GM18508 (cell line): Measurements from ENCODE around the gene SHISA9.

ENCODE experiments used
- ATAC-seq: cut with Tn5 transposase; IDR thresholded peaks from one replicate; pipeline ENCODE4 v1.9.1; 2021; ENCODE audit warnings: moderate number of reproducible peaks; ENCODE audit not compliant: insufficient read depth, unreplicated experiment

SHISA9 gene

DNA sequence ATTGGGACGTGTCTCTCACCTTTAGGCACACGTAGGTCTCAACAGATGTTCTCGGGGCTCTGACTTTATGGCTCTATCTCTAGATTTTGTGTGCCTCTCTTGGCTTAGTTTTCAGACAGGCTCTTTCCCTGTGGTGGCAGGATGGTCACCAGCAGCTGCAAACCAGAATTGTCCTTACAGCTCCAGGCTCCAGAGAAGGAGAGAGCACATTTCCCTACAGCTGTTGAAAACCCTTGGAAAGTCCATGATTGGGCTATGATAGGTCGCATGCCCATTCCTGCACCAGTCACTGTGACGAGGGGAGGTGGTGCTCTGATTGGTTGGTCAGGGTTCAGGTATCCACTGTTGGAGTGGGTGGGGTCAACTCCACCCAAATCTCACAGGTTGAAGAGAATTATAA lies 41.5 kb downstream of the SHISA9 start:
- no peak for ATAC-seq

DNA sequence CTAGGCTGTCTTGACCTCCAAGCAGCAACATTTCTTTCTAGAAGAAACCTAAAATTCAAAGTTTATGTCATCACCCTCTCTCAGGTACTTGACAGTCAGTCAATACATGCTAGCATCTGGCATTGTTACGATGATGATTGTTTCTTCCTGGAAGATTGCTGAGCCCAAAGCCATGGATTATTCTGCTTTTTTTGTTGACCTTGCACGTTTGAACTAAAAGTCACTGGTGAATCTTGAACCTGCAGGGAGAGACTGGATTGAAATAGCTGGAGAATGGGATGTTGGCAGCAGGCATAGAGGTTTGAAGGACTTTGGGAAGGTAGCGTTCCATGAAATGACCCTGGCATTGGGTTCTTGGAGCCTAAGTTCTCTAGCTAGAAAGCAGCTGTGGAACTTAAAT lies 42.9 kb downstream of the SHISA9 start:
- ATAC-seq: no peak

DNA sequence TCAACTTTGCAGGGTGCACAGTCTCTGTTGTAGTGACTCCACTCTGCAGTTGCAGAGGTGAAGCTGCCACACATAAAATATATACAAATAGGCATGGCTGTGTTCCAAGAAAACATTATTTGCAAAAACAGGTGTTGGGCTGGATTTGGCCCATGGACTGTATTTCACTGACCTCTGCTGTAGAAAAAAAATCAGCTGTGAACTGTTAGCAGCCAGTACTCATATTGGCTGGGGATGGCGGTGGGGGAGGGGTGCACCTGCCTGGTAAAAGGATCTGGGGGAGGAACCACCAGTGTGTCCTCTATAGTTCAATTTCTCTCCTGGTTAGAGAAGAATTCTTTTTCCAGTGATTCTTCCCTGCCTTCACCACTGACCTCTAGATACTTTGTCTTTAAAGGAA lies 50.0 kb downstream of the SHISA9 start:
- ATAC-seq: no peak

DNA sequence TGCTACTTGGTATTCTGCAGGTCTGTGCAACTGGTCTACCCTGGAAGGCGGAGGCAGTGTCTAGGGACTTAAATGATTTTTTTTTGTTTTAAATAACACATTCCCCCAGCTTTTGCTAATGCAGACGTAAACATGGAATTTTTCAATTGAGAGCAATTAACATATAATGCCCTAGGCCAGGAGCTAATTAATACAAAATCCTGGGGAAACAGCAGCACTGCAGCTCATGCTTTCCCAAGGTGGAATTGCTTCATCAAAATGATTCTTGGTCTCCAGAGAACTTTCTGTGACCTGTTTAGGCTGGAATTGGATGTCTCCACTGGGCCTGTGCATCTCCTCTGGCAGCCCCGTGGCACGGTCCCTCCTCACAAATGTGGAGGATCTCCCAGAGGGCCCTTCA lies 50.6 kb downstream of the SHISA9 start:
- no peak for ATAC-seq

- ATAC-seq: no peak
These were observed 57.0 kb downstream of the SHISA9 start for GRCh38 chr16:12958366-12958765.

- ATAC-seq: no peak
These were observed 57.7 kb downstream of the SHISA9 start for GRCh38 chr16:12959072-12959471.

DNA sequence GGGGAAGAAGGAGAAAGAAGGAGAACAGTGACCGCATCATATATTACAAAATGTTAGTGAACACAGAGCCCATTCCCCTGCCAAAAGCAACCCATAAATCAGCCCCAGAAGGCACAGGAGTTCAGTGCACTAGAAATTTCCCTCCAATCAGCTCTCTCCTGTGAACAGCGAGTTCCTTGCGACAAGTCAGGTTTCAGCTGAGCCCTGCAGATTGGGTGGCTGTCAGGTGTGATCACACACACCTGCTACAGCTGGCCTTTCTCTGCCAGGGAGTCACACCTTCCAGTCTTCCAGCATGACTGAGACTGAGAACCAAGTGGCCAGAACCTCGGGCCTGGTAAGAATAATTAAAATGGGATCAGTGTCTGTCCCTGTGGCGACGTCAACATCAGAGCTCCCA lies 60.2 kb downstream of the SHISA9 start:
- no peak for ATAC-seq

DNA sequence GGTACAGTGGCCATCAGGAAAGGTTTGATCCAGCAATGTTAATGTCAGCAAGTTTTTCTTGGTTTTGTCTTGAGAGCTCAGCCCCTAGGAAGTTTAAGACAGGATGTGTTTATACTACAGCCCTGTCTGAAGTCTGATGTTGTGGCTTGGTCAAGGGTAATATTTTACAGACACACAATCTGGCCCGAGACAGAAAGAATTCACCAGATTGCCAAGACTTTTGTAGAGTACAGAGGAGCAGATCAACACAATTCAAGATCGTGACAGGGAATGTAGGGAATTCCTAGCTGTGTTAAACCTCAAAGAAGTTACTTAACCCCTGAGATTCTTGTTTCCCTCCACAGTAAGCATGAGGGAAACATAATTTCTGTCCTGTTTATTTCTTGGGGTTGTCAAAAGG lies 63.1 kb downstream of the SHISA9 start:
- ATAC-seq: no peak

GRCh38 chr16:12965274-12965804 lies 63.9 kb downstream of the SHISA9 start:
- no peak for ATAC-seq

- no peak for ATAC-seq
These were observed 69.8 kb downstream of the SHISA9 start for GRCh38 chr16:12971241-12971640.

GRCh38 chr16:12972246-12972645 lies 70.8 kb downstream of the SHISA9 start:
- ATAC-seq: no peak

- ATAC-seq: no peak
These were observed 74.4 kb downstream of the SHISA9 start for GRCh38 chr16:12975766-12976165.

GRCh38 chr16:12976496-12976895 lies 75.1 kb downstream of the SHISA9 start:
- ATAC-seq: no peak

- no peak for ATAC-seq
These were observed 75.5 kb downstream of the SHISA9 start for GRCh38 chr16:12976936-12977335.

DNA sequence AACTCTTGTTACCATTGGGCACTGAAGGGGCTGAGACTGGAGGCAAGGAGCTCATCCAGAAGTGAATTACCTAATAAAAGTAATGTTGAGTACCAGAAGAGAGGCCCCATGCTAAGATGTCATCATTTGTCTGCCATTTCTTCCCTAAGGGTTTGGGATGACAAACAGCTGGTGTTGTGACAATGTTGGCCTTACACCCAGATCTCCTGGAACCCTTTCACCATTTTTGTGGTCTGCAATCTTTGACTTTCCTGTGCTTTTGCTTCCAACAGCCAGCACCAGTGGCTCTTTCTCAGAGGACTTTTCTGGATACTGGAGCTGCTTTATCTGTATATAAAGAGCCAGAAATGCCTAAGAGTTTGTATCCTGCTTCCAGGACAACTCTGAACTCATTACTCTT lies 84.1 kb downstream of the SHISA9 start:
- ATAC-seq: no peak

- no peak for ATAC-seq
These were observed 86.7 kb downstream of the SHISA9 start for GRCh38 chr16:12988071-12988470.

DNA sequence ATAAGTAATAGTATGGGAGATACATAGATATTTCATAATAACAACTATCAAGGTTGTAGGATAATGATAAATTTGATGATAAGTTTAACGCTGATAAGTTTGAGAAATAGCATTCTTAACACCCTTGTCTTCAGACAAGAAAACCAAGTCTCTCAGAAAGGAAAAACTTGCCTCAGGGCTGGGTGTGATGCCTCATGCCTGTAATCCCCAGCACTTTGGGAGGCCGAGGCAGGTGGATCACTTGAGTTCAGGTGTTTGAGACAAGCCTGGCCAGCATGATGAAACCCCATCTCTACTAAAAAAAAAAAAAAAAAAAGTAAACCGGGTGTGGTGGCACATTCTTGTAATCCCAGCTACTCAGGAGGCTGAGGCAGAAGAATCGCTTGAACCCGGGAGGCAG lies 90.7 kb downstream of the SHISA9 start:
- ATAC-seq: no peak

DNA sequence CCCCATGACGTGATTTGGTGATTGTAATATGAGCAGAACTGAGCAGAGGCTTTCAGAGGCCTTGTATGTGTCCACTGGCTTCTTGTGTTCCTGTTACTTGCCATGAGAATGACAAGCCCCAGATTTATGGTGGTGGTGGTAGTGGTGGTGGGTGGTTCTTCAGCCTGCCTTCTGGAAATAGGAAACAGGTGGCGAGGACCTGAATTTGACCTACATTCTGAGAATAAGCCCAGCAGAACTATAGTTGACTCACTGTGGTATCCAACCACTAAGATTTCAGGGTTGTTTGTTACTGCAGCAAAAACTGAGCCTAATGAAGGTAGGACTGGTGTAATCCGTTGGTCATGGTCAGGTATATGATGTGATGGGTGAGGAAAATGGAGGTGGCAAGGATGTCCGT lies 93.0 kb downstream of the SHISA9 start:
- ATAC-seq: no peak

GRCh38 chr16:12995721-12996372 lies 94.4 kb downstream of the SHISA9 start:
- ATAC-seq: no peak

DNA sequence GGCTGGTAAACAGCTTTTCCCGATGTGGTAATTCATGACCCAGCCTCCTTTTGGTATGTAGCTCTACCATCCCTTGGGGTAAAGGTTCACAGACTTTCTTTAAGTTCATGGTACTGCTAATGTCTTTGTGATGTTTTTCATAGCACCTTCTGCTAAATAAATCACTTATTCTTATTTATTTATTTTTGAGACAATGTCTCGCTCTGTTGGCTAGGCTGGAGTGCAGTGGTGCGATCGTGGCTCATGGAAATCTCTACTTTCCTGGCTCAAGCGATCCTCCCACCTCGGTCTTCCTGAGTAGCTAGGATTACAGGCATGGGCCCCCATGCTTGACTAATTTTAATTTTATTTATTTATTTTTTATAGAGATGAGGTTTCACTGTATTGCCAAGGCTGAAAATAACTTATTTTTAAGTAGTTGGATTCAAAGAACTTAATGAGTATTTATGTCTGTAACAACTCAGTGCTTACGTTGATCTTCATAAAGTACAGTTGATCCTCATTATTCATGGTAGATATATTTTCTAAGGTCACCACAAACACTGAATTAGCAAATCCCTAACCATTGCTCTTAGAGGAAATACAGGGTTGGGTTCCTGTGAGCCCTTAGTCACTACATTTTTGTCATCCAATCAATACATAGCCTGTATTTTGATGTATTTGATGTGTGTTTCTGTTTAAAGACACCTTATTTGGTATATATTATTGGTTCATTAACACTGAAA lies 97.1 kb downstream of the SHISA9 start:
- no peak for ATAC-seq

GRCh38 chr16:12999368-12999767 lies 98.0 kb downstream of the SHISA9 start:
- ATAC-seq: no peak

GRCh38 chr16:13005721-13006247 lies 104.4 kb downstream of the SHISA9 start:
- no peak for ATAC-seq
